GM18526 (cell line): ENCODE data around the gene LY6G6C.

Experiments used
- POLR2A ChIP-seq: IDR thresholded peaks from 3 replicates; pipeline ENCODE4 v1.6.1; 2011; ENCODE audit not compliant: insufficient read length; ENCODE audit errors: extremely low read depth

Gene LY6G6C

DNA sequence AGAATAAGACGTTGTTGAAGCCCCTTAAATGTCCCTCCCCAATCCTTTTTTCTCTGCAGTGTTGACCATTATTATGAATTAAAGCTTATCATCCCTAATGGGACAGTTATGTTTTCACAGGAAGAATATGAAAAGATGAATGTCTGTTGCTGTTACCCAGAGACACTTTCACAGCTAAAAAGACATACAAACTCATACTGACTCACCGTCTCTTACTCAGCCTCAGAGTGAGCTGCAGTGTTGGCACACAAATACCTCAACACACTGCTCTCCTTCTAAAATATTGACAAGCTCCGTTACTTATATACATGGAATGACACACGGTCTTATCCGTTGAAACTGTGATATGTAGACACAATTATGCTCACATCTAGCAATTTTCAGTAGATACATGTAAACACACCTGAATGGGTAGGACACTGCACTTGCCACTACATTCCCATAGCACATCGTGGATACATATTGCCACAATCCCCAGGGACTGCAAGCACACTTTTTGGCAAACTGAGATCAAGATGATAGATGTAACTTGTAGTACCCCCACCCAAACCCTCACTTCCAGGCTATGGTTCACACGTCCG lies 31.3 kb upstream of the LY6G6C start:
- no peak for TF ChIP-seq POLR2A

- no peak for TF ChIP-seq POLR2A
Measured at GRCh38 chr6:31750411-31751022, 29.0 kb upstream of the LY6G6C start.

DNA sequence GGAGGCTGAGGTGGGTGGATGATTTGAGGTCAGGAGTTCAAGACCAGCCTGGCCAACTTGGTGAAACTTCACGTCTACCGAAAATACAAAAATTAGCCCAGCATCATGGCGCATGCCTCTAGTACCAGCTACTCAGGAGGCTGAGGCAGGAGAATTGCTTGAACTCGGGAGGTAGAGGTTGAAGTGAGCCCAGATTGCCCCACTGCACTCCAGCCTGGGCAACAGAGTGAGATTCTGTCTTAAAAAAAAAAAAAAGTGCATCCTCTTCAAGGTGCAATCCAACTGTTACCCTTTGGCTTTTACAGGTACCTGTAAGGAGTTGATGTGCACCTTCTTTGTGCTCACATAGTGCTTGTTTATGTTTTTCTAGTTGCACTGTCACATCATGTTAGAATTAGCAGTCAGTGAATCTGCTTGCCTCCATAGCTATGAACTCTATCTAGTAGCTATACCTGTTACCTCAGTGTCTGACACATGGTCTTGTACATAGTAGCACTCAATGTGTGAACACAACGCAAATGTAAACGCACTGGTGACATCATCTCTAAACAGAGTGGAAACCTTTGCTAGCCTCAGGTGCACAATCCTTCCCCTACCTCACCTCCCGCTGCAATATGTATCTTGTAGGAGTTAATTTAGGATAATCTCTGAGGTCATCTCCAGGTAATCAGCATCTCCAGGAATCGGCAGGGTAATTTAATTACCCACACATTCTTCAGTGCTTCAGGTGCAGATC lies 27.9 kb upstream of the LY6G6C start:
- no peak for TF ChIP-seq POLR2A

- no peak for TF ChIP-seq POLR2A
Measured at GRCh38 chr6:31744422-31744821, 22.9 kb upstream of the LY6G6C start.

GRCh38 chr6:31742894-31743293 lies 21.3 kb upstream of the LY6G6C start:
- no peak for TF ChIP-seq POLR2A

DNA sequence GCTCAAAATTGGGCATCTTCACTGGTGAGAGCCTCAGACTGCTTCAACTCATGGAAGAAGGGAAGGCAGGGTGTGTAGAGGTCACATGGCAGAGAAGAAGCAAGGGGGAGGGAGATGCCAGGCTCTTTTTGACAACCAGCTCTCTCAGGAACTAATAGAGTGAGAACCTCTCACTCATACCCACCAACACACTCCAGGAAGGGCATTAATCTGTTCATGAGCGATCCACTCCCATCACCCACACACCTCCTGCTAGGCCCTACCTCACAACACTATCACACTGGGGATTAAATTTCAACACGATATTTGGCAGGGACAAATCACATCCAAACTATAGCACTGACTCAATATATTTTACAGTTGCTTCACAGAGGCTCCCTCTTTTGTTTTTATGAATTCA lies 20.3 kb upstream of the LY6G6C start:
- TF ChIP-seq POLR2A: no peak

DNA sequence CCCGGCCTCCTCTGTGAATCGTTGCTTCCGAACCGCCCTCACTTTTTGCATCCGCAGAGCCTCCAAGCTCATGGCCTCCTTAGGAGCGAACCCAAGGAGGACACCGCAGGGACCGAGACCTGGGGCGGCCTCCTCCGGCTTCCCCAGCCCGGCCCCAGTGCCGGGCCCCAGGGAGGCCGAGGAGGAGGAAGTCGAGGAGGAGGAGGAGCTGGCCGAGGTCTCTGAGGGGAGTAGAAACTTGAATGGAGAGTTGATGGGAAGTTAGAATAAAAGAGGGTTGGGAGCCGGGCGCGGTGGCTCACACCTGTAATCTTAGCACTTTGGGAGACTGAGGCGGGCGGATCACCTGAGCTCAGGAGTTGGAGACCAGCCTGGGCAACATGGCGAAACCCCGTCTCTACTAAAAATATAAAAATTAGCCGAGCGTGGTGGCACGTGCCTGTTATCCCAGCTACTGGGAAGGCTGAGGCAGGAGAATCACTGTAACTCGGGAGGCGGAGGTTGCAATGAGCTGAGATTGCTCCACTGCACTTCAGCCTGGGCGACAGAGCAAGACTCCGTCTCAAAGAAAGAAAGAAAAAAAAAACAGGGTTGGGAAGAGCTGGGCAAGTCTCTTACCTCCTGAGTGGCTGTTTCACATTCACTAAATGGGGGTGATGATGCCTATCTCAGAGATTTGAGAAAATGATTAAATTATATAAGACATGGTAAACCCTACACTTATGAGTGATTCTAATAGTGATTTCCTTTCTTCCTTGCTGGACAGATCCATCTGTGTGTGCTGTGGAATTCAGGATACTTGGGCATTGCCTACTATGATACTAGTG lies 19.1 kb upstream of the LY6G6C start:
- no peak for TF ChIP-seq POLR2A

GRCh38 chr6:31739639-31740396 lies 18.3 kb upstream of the LY6G6C start, which contains the start of gene MSH5:
TSS of gene MSH5 (plus strand) at chr6:31740005. CDS start at chr6:31740467, 462 bp downstream.
- peak; percentile 54 for TF ChIP-seq POLR2A

GRCh38 chr6:31737991-31738979 lies 16.7 kb upstream of the LY6G6C start:
- TF ChIP-seq POLR2A: peak; percentile 47

DNA sequence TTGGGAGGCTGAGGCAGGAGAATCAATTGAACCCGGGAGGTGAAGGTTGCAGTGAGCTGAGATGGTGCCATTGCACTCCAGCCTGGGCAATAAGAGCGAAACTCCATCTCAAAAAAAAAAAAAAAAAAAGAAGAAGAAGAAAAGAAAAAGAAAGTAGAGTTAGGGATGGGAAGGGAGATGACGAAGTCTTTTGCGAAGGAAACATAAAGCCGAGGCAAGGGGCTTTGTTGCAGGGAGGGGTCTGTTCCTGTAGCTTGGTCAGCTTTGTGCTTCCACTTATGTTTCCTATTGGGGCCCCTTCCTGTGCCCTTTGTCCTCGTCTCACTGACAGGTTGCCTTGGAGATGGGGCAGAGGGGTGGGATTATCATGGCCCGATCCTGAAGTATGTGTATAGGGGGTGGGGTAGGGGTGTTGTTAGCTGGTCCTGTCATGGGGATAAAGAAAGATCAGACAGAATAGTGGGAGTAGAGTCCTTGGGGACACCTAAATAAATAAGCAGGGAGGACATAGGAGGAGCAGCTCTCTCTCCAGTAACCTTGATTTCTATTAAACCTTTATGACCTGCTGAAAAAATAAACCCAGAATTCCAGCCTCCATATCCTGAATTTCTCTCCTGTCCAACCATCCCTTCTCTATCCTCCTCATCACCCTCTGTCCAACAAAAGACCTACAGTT lies 15.9 kb upstream of the LY6G6C start:
- TF ChIP-seq POLR2A: no peak

DNA sequence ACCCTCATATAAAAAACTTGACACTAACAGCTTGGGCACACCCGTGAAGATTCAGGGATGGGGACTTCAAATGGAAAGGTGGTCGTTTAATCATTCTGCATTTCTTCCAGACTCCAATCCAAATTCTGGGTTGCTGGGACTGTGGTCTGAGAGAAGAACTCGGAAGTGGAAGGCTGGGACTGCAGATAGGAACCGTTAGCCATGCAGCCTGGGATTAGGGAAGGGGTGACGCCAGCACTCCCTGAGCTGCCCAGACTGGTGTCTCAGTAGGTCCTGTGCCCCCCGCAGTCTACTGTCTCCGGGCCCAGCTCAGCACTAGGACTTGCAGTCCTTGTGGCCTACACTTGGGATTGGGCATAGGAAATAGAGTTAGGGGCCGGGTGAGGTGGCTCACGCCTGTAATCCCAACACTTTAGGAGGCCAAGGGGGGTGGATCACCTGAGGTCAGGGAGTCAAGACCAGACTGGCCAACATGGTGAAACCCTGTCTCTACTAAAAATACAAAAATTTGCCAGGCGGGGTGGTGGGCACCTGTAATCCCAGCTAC lies 15.3 kb upstream of the LY6G6C start:
- TF ChIP-seq POLR2A: no peak

DNA sequence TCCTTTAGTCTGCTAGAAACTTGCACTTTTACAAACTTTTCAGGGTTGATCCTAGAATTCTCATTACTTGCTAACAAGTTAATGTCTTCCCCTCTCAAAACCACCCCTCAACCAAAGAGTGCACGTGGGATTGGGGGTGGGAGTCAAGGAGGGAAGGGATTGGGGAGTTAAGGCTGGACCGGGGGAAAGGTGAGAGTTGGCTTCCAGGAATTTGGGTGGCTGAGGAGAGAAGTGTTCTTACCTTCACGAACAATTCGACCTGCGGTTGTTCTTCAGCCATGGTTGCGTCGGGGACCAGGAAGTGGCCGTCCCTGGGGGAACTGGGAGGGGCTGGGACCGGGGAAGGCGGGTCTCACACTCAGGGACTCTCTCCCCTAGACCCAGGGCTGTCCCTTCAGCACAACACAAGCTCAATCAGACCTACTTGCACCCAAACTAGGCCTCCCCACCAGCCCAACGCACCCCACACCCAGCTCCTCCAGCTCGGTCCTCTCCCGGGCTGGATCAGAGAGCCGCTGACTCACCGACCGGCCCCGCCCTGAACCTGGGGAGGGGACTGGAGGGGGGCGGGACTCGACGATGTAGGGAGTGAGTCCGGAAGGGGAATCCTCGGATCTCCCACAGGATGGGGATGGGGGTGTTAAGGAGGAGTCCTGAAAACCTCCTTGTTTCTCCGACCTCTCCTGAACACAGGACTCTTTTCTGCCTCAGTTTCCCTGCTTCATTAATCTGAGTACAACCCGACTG lies 14.6 kb upstream of the LY6G6C start, which contains the start of gene CLIC1:
Gene CLIC1 (minus strand): TSS at position 510 of the 747 bp plus-strand sequence. CDS start 230 bp downstream, at position 280.
- TF ChIP-seq POLR2A: peak; percentile 88

DNA sequence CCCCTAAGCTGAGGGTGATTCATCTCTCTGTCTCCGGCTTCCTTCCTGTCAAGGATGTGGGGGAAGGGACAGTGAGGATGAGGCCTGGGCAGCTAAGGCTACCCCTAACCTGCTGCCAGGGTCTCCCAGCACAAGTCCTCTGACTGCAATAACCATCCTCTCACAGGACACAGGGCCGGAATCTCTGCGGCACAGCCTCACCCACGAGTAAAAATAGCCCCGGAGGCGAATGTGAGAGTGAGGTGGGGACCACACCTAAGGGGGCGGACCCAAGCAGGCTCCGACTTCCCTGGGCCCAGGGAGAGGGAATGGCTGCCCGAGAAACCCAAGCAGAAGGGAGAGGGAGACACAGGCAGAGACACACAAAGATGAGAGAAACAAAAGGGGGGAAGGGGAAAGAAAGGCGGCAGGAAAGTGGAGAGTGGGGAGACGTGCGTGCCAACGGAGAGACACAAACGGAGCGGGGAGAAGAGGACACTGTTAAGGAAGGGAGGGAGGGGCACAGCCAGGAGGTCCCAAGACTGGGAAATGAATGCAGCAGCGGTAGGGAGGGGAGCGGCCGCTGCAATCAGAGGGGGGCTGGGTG lies 13.4 kb upstream of the LY6G6C start:
- TF ChIP-seq POLR2A: peak; percentile 34
